GM12878 (cell line): ENCODE results near the gene TFCP2L1. TPM values are rescaled to one million over a fixed set of nuclear protein-coding genes. Genes with fewer than 3 reads are reported as not detected.
"Not testable (repeated sequence)": the region's sequence is repeated elsewhere in the genome, so short reads cannot be mapped to it uniquely, and the experiment has no call there.

Experiments used
- ATAC-seq: fragments of 200-7000 bp; cut with Tn5 transposase; 3 replicates; pipeline ENCODE4 v1.9.1; 2020; ENCODE audit warnings: mild to moderate bottlenecking, moderate library complexity
- BruUV-seq: library from RNA; stranded (reverse); fragments of 400-500 nt; replicated peaks from 2 replicates; lab custom pipeline; 2021; lab: Mats Ljungman, UMichigan
- CTCF ChIA-PET: fragments of 300-600 bp; sonication (Branson Sonifier 250); formaldehyde crosslinking; extraction: SDS; loops from one replicate; lab custom pipeline; 2021; ENCODE audit warnings: inconsistent platforms; lab: Yijun Ruan, JAX
- POLR2A ChIA-PET: fragments of 350-600 bp; formaldehyde crosslinking; extraction: SDS; loops from one replicate; lab custom pipeline; 2021; ENCODE audit warnings: inconsistent platforms; lab: Charles Lee
- RAD21 ChIA-PET: fragments of 300-600 bp; sonication (Branson Sonifier 250); formaldehyde crosslinking; loops from one replicate; lab custom pipeline; 2023; ENCODE audit warnings: antibody characterized with exemption; ENCODE audit not compliant: unreplicated experiment; lab: Charles Lee
- SMC1A ChIA-PET: fragments of 300-600 bp; sonication (Branson Sonifier 250); formaldehyde crosslinking; loops from one replicate; lab custom pipeline; 2023; ENCODE audit not compliant: unreplicated experiment, uncharacterized antibody; lab: Charles Lee
- DNase-seq: peaks from one replicate; pipeline ENCODE4 v3.0.0-alpha.2; 2011; ENCODE audit warnings: low read depth, low spot score
- FAIRE-seq: peaks from 3 replicates; lab custom pipeline; 2011; peaks lifted over from hg19 to GRCh38; lab: Jason Lieb, UNC
- H2AFZ ChIP-seq: 2 replicates; pipeline ENCODE4 v1.6.0; 2011; ENCODE audit warnings: low read depth, low read length, control low read depth; ENCODE audit not compliant: control insufficient read depth
- H3K27ac ChIP-seq: 2 replicates; pipeline ENCODE4 v1.5.1; 2011; ENCODE audit warnings: control low read depth; ENCODE audit not compliant: control insufficient read depth, insufficient read depth
- H3K27me3 ChIP-seq, 2 experiments: replicated peaks in 1 of 2; 2 replicates each; pipeline versions ENCODE4 v1.6.0 to v1.6.1; 2011; ENCODE audit warnings: low read length in 1 of 2; ENCODE audit not compliant: control insufficient read depth in 2 of 2, insufficient read depth in 2 of 2
- H3K36me3 ChIP-seq, 2 experiments: 2 replicates each; pipeline ENCODE4 v1.5.1; 2011; ENCODE audit warnings: low read length in 1 of 2; ENCODE audit not compliant: control insufficient read depth in 2 of 2, insufficient read depth in 2 of 2
- H3K4me1 ChIP-seq: 2 replicates; pipeline ENCODE4 v1.6.1; 2011; ENCODE audit warnings: mild to moderate bottlenecking, low read length, moderate library complexity, mixed read lengths; ENCODE audit not compliant: control insufficient read depth, insufficient read depth
- H3K4me2 ChIP-seq: 2 replicates; pipeline ENCODE4 v1.6.0; 2011; ENCODE audit warnings: control low read depth; ENCODE audit not compliant: control insufficient read depth, insufficient read depth
- H3K4me3 ChIP-seq: fragments of 200-600 bp; sonication (generic); 2 replicates; pipeline ENCODE4 v1.5.1; 2016
- H3K79me2 ChIP-seq: 2 replicates; pipeline ENCODE4 v1.6.0; 2011; ENCODE audit warnings: low read length; ENCODE audit not compliant: control insufficient read depth, insufficient read depth
- H3K9ac ChIP-seq: 2 replicates; pipeline ENCODE4 v1.8.0; 2011; ENCODE audit warnings: low read length, control low read depth, mixed read lengths; ENCODE audit not compliant: control insufficient read depth, insufficient read depth
- H3K9me3 ChIP-seq: replicated peaks from 3 replicates; pipeline ENCODE4 v1.5.1; 2011; ENCODE audit warnings: mild to moderate bottlenecking, low read length; ENCODE audit not compliant: control insufficient read depth, insufficient read depth
- H4K20me1 ChIP-seq: 2 replicates; pipeline ENCODE4 v1.6.0; 2011; ENCODE audit not compliant: control insufficient read depth, insufficient read depth
- ASH2L ChIP-seq: fragments of 300-600, 200-600 bp; sonication (generic); IDR thresholded peaks from 2 replicates; pipeline ENCODE4 v1.6.1; 2017; ENCODE audit warnings: low read depth, mild to moderate bottlenecking, borderline replicate concordance
- CTCF ChIP-seq, 3 experiments: IDR thresholded peaks in 2 of 3; conservative IDR thresholded peaks in 1 of 3; 2 replicates each; pipeline ENCODE4 v1.5.1; 2011; ENCODE audit warnings: low read depth in 3 of 3, low read length in 3 of 3, mild to moderate bottlenecking in 3 of 3, control low read depth in 2 of 3, moderate library complexity in 2 of 3, inconsistent platforms in 1 of 3, mixed read lengths in 1 of 3; ENCODE audit not compliant: control insufficient read depth in 2 of 3, insufficient read depth in 1 of 3; ENCODE audit errors: extremely low read depth in 1 of 3
- HDGF ChIP-seq: fragments of 450-650 bp; IDR thresholded peaks from 2 replicates; pipeline ENCODE4 v1.6.1; 2016; ENCODE audit warnings: antibody characterized with exemption
- MYC ChIP-seq: IDR thresholded peaks from 2 replicates; pipeline ENCODE4 v1.6.1; 2011; ENCODE audit warnings: mild to moderate bottlenecking, low read length, moderate library complexity, inconsistent platforms; ENCODE audit not compliant: insufficient read depth, insufficient replicate concordance, insufficient read length, severe bottlenecking
- NKRF ChIP-seq: fragments of 450-650 bp; conservative IDR thresholded peaks from 2 replicates; pipeline ENCODE4 v1.6.1; 2017; ENCODE audit warnings: mild to moderate bottlenecking, moderate library complexity
- POLR2AphosphoS2 ChIP-seq: IDR thresholded peaks from 2 replicates; pipeline ENCODE4 v1.6.1; 2011; ENCODE audit warnings: low read depth, mild to moderate bottlenecking, low read length, improper control_type of control experiment, moderate library complexity
- RAD51 ChIP-seq: fragments of 450-650 bp; IDR thresholded peaks from 2 replicates; pipeline ENCODE4 v1.6.1; 2016; ENCODE audit warnings: moderate library complexity, mild to moderate bottlenecking, inconsistent platforms
- WGBS: methylation state at CpG from one replicate; pipeline ENCODE4 v1.1.6; 2016; ENCODE audit warnings: low lambda C conversion rate; ENCODE audit not compliant: insufficient replicate concordance, insufficient coverage; ENCODE audit errors: missing lambda C conversion rate; 5-methylcytosine and 5-hydroxymethylcytosine counted together
- in situ Hi-C: fragments of 300-500 bp; cut with MboI; formaldehyde crosslinking; loops from 9 replicates; pipeline ENCODE4 v1.14.3; 2018; ENCODE audit warnings: mixed read lengths
- intact Hi-C: fragments of 100-400 bp; cut with micrococcal nuclease; formaldehyde crosslinking; loops from one replicate; pipeline ENCODE4 v1.14.2; 2022; ENCODE audit not compliant: unreplicated experiment
- polyA plus RNA-seq, 11 experiments: library from polyadenylated mRNA; depleted of rRNA in 4 of 11; unstranded in 6 of 11; stranded (reverse) in 5 of 11; fragments of >200 nt; fragmentation: Nextera tagmentation in 4 of 11; fragmentation: Illumina TruSeq in 1 of 11; extraction: Ambion mirVana in 4 of 11; extraction: Trizol in 1 of 11; gene quantifications; 1 replicate in 1 of 11; 2 replicates in 10 of 11; pipeline versions ENCODE4 v1.2.1 to v1.2.3, GENCODE V29; 2011 to 2016; ENCODE audit warnings: inconsistent platforms in 2 of 11, missing spikeins in 2 of 11, low read depth in 1 of 11
- total RNA-seq, 4 experiments: library from RNA; depleted of rRNA in 3 of 4; stranded (reverse); fragments of >200 nt in 3 of 4; fragmentation: Illumina TruSeq in 1 of 4; extraction: Trizol in 1 of 4; gene quantifications; 2 replicates each; pipeline versions ENCODE4 v1.2.1 to v1.2.3, GENCODE V29; 2013 to 2021
- TF ChIP-seq, protein P1 (sequence below): fragments of 450-650 bp; IDR thresholded peaks from 2 replicates; pipeline ENCODE4 v1.6.1; 2017; ENCODE audit warnings: low read depth, mild to moderate bottlenecking, moderate library complexity

The TFCP2L1 gene
- total and polyA plus RNA-seq, 10 of the 15 experiments (the other 5 are each of a cell fraction or from before 2014, with no cell fraction given), result 0.02 to 0.21 (median 0.09) TPM; not detected in 1

- FAIRE-seq, BruUV-seq, H3K4me2 ChIP-seq, H3K4me1 ChIP-seq, RAD21 ChIA-PET, ATAC-seq, intact Hi-C loops, H3K36me3 ChIP-seq, in situ Hi-C loops, H3K4me3 ChIP-seq, SMC1A ChIA-PET, H4K20me1 ChIP-seq, H3K79me2 ChIP-seq, H3K9me3 ChIP-seq, H3K27me3 ChIP-seq, DNase-seq, H3K27ac ChIP-seq, H2AFZ ChIP-seq, H3K9ac ChIP-seq: not testable (repeated sequence)
- CTCF ChIA-PET, result interaction anchor here (0.6 kb wide), 1 partner anchor 30 kb away, joined by 3 read pairs; no protein-coding TSS in a partner anchor
- POLR2A ChIA-PET, result interaction anchor here (0.7 kb wide), 1 partner anchor 1009 kb away, joined by 7 read pairs; no protein-coding TSS in a partner anchor
Observed at GRCh38 chr2:121301190-121301589, 16.2 kb upstream of the TFCP2L1 start.

DNA sequence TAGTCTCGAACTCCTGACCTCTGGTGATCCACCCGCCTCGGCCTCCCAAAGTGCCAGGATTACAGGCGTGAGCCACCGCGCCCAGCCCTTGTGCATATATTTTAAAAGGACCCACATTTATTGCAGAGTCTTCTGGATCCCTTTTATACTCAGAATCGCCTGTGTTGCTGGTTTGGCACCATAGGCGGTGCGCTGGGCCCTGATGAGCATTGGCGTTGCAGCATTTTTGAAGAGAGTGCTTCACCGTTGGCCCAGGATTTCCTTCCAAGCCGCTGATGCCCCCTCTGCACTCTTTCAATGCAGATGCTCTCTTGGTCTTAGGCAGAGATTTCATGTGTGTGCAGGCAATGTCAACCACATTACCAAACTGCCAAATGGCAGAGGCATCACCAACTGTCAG is 13.5 kb upstream of the TFCP2L1 start:
- peaks cover 0 to under 1% of the 10 kb centered on the region in 2 experiments; a peak in 1 of 4 replicates for H3K27me3 ChIP-seq
- WGBS, result 51% methylated on average over 12 of the region's 12 CpGs
- in situ Hi-C loops (no loop called here), intact Hi-C loops (no loop called here)
- RAD21 ChIA-PET, result no interaction called here
- no peak overlapping the region for H3K4me3 ChIP-seq
- H3K79me2 ChIP-seq, result no peaks in the 10 kb centered on the region
- no peaks in the 10 kb centered on the region for H4K20me1 ChIP-seq
- no peaks in the 10 kb centered on the region for H3K36me3 ChIP-seq
- H3K4me2 ChIP-seq, result no peak overlapping the region
- SMC1A ChIA-PET, result interaction anchor here (1.1 kb wide), 1 partner anchor 234 kb away, joined by 3 read pairs; no protein-coding TSS in a partner anchor
- no peak overlapping the region for H3K9ac ChIP-seq
- POLR2A ChIA-PET, result no interaction called here
- H3K27ac ChIP-seq, result no peak overlapping the region
- FAIRE-seq, result no peak
- no TSS peak for BruUV-seq
- H3K4me1 ChIP-seq, result no peaks in the 10 kb centered on the region
- H2AFZ ChIP-seq, result no peak overlapping the region
- no peak for ATAC-seq
- CTCF ChIA-PET, result no interaction called here
- no peak for DNase-seq
- H3K9me3 ChIP-seq, result no peaks in the 10 kb centered on the region; the same call in 2 of the 3 replicates
- no peak for TF ChIP-seq POLR2AphosphoS2
- no peak for TF ChIP-seq RAD51
- TF ChIP-seq, protein P1, sequence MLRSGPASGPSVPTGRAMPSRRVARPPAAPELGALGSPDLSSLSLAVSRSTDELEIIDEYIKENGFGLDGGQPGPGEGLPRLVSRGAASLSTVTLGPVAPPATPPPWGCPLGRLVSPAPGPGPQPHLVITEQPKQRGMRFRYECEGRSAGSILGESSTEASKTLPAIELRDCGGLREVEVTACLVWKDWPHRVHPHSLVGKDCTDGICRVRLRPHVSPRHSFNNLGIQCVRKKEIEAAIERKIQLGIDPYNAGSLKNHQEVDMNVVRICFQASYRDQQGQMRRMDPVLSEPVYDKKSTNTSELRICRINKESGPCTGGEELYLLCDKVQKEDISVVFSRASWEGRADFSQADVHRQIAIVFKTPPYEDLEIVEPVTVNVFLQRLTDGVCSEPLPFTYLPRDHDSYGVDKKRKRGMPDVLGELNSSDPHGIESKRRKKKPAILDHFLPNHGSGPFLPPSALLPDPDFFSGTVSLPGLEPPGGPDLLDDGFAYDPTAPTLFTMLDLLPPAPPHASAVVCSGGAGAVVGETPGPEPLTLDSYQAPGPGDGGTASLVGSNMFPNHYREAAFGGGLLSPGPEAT, result no peak
- TF ChIP-seq ASH2L, result no peak
- TF ChIP-seq MYC, result no peak
- no peak for TF ChIP-seq CTCF (IDR thresholded peaks at IDR 0.05 in 2 of 3, conservative IDR thresholded peaks at IDR 0.05 in 1 of 3; ENCODE audit: control insufficient read depth in 2 of 3, extremely low read depth in 1 of 3, insufficient read depth in 1 of 3, low read depth in 3 of 3, low read length in 3 of 3)
- no peak for TF ChIP-seq HDGF
- TF ChIP-seq NKRF, result no peak
